ENCODE data around the gene ATG5.

DNA sequence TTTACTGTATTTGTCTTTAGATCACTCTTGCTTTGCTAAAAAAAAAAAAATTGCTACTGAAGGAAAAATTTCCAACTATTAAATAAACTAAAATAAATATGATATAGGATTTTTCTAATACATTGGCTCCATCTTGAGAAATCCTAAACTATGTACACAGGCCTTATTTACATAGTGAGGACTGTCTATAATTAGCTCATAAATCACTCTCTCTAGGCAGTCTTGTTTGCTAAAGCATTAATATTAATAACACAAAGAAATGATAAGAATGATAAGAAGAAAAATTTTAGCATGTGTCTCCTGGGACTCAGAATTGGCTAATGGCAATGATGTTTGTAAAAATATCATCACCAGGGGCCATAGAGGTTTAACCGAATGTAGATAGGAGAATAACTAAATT lies 21.7 kb upstream of the ATG5 start:
- TF ChIP-seq, protein P1, sequence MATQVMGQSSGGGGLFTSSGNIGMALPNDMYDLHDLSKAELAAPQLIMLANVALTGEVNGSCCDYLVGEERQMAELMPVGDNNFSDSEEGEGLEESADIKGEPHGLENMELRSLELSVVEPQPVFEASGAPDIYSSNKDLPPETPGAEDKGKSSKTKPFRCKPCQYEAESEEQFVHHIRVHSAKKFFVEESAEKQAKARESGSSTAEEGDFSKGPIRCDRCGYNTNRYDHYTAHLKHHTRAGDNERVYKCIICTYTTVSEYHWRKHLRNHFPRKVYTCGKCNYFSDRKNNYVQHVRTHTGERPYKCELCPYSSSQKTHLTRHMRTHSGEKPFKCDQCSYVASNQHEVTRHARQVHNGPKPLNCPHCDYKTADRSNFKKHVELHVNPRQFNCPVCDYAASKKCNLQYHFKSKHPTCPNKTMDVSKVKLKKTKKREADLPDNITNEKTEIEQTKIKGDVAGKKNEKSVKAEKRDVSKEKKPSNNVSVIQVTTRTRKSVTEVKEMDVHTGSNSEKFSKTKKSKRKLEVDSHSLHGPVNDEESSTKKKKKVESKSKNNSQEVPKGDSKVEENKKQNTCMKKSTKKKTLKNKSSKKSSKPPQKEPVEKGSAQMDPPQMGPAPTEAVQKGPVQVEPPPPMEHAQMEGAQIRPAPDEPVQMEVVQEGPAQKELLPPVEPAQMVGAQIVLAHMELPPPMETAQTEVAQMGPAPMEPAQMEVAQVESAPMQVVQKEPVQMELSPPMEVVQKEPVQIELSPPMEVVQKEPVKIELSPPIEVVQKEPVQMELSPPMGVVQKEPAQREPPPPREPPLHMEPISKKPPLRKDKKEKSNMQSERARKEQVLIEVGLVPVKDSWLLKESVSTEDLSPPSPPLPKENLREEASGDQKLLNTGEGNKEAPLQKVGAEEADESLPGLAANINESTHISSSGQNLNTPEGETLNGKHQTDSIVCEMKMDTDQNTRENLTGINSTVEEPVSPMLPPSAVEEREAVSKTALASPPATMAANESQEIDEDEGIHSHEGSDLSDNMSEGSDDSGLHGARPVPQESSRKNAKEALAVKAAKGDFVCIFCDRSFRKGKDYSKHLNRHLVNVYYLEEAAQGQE (IDR thresholded peaks at IDR 0.05; ENCODE audit: insufficient read depth in 1 of 2, low read depth in 2 of 2, low read length in 2 of 2): no peak
- TF ChIP-seq TAF1 (IDR thresholded peaks at IDR 0.05; ENCODE audit: borderline replicate concordance, insufficient read depth, low read length) (no peak), POLR2AphosphoS5 (IDR thresholded peaks at IDR 0.05; ENCODE audit: low read depth, low read length) (no peak), SIN3A (IDR thresholded peaks at IDR 0.05; ENCODE audit: borderline replicate concordance, insufficient read depth, low read length) (no peak), FOXP2 (optimal IDR thresholded peaks at IDR 0.05; ENCODE audit: borderline replicate concordance, extremely low read depth, extremely low read length, insufficient read depth) (no peak)
